PC-3 (cell line): ENCODE measurements around the gene RNF38. TPM values are rescaled to one million over a fixed set of nuclear protein-coding genes. Genes with fewer than 3 reads are reported as not detected.
A peak's percentile ranks its signal among the peaks of the same experiment; 100 is the strongest.

Source experiments
- ATAC-seq: fragments of 200-7000 bp; cut with Tn5 transposase; 2 replicates; pipeline ENCODE4 v1.9.1; 2020; ENCODE audit warnings: mild to moderate bottlenecking, moderate library complexity
- BruUV-seq: library from RNA; stranded (reverse); fragments of 400-500 nt; replicated peaks from 2 replicates; lab custom pipeline; 2021; lab: Mats Ljungman, UMichigan
- CTCF ChIA-PET: fragments of 300-600 bp; sonication (Branson Sonifier 250); formaldehyde crosslinking; loops from one replicate; lab custom pipeline; 2022; ENCODE audit warnings: antibody characterized with exemption; lab: Charles Lee
- POLR2A ChIA-PET: fragments of 300-600 bp; sonication (Branson Sonifier 250); formaldehyde crosslinking; loops from one replicate; lab custom pipeline; 2022; ENCODE audit warnings: antibody characterized with exemption; ENCODE audit not compliant: unreplicated experiment; lab: Charles Lee
- DNase-seq: peaks from one replicate; pipeline ENCODE4 v3.0.0-alpha.2; 2015
- H2AFZ ChIP-seq: fragments of 300-600 bp; sonication (generic); 2 replicates; pipeline ENCODE4 v1.6.0; 2016; ENCODE audit warnings: antibody characterized with exemption, low read length
- H3F3A ChIP-seq: fragments of 300-600 bp; sonication (generic); one replicate; pipeline ENCODE4 v1.6.0; 2017; ENCODE audit warnings: antibody characterized with exemption, low read length, control low read depth, mild to moderate bottlenecking; ENCODE audit not compliant: unreplicated experiment
- H3K27ac ChIP-seq: fragments of 300-600 bp; sonication (generic); 2 replicates; pipeline ENCODE4 v1.5.1; 2016; ENCODE audit warnings: mild to moderate bottlenecking, low read length
- H3K27me3 ChIP-seq: fragments of 300-600 bp; sonication (generic); 2 replicates; pipeline ENCODE4 v1.6.1; 2016; ENCODE audit warnings: low read length, mixed read lengths
- H3K36me3 ChIP-seq: fragments of 300-600 bp; sonication (generic); 2 replicates; pipeline ENCODE4 v1.6.1; 2016; ENCODE audit warnings: low read depth, mixed run types, low read length, mixed read lengths
- H3K4me1 ChIP-seq: fragments of 300-600 bp; sonication (generic); 2 replicates; pipeline ENCODE4 v1.5.1; 2016; ENCODE audit warnings: low read length; ENCODE audit not compliant: insufficient read depth
- H3K4me2 ChIP-seq: fragments of 300-600 bp; sonication (generic); 2 replicates; pipeline ENCODE4 v1.6.0; 2016; ENCODE audit warnings: low read length
- H3K4me3 ChIP-seq: fragments of 300-600 bp; sonication (generic); 2 replicates; pipeline ENCODE4 v1.5.1; 2016; ENCODE audit warnings: mild to moderate bottlenecking, low read length, mixed read lengths
- H3K79me2 ChIP-seq: fragments of 300-600 bp; sonication (generic); 2 replicates; pipeline ENCODE4 v1.6.1; 2017; ENCODE audit warnings: low read length, mixed read lengths
- H3K9ac ChIP-seq: fragments of 300-600 bp; sonication (generic); 2 replicates; pipeline ENCODE4 v1.6.0; 2016; ENCODE audit warnings: mild to moderate bottlenecking, low read length
- H3K9me2 ChIP-seq: fragments of 300-600 bp; sonication (generic); replicated peaks from 2 replicates; pipeline ENCODE4 v1.6.1; 2016; ENCODE audit warnings: mixed run types, low read length, mixed read lengths
- H3K9me3 ChIP-seq: fragments of 300-600 bp; sonication (generic); 2 replicates; pipeline ENCODE4 v1.6.1; 2016; ENCODE audit warnings: low read length, mixed read lengths
- H4K20me1 ChIP-seq: fragments of 300-600 bp; sonication (generic); 2 replicates; pipeline ENCODE4 v1.6.1; 2016; ENCODE audit warnings: low read length, mixed read lengths
- CTCF ChIP-seq: fragments of 300-600 bp; sonication (generic); conservative IDR thresholded peaks from 2 replicates; pipeline ENCODE4 v1.5.1; 2017; ENCODE audit warnings: antibody characterized with exemption, low read depth, mild to moderate bottlenecking, low read length
- EZH2 ChIP-seq: fragments of 300-600 bp; sonication (generic); IDR thresholded peaks from one replicate; pipeline ENCODE4 v1.6.1; 2017; ENCODE audit warnings: antibody characterized with exemption, mild to moderate bottlenecking, low read length; ENCODE audit not compliant: unreplicated experiment
- EZH2phosphoT487 ChIP-seq: fragments of 300-600 bp; sonication (generic); IDR thresholded peaks from 2 replicates; pipeline ENCODE4 v1.6.1; 2018; ENCODE audit warnings: mild to moderate bottlenecking, antibody characterized with exemption, low read length, borderline replicate concordance
- intact Hi-C: fragments of 100-400 bp; cut with micrococcal nuclease; formaldehyde crosslinking; loops from 2 replicates; pipeline ENCODE4 v1.9.0; 2023
- total RNA-seq: library from RNA; depleted of rRNA; stranded (reverse); fragments of >200 nt; gene quantifications from 2 replicates; pipeline ENCODE4 v1.2.3, GENCODE V29; 2014

The RNF38 gene
- total RNA-seq, 1 experiment from 2014 or later = 4.3 TPM

GRCh38 chr9:36320466-36320865, 79.6 kb downstream of the RNF38 start:
- no peak overlapping the region for H3K4me3 ChIP-seq
- no peak overlapping the region for H3K4me2 ChIP-seq
- peak overlapping the region; percentile 80 for H3K27ac ChIP-seq
- no peaks in the 10 kb centered on the region for H3K79me2 ChIP-seq
- ChIA-PET CTCF (no interaction called here), POLR2A (no interaction called here)
- peaks cover 34% of the 10 kb centered on the region for H3K4me1 ChIP-seq
- no TSS peak for BruUV-seq
- intact Hi-C loops = no loop called here
- TF ChIP-seq EZH2 (no peak), CTCF (no peak), EZH2phosphoT487 (no peak)
- H3K9ac ChIP-seq = peak overlapping the region; percentile 36; the same call in 1 of the 2 replicates
- peak; percentile 35 for DNase-seq
- no peaks in the 10 kb centered on the region for H4K20me1 ChIP-seq
- no peaks in the 10 kb centered on the region for H3K9me3 ChIP-seq
- H3F3A ChIP-seq = no peaks in the 10 kb centered on the region
- no peaks in the 10 kb centered on the region for H3K27me3 ChIP-seq
- H3K36me3 ChIP-seq = no peaks in the 10 kb centered on the region
- ATAC-seq = no peak
- H2AFZ ChIP-seq = no peak overlapping the region
- no peaks in the 10 kb centered on the region for H3K9me2 ChIP-seq

GRCh38 chr9:36319806-36320205, 80.3 kb downstream of the RNF38 start:
- H3F3A ChIP-seq = no peaks in the 10 kb centered on the region
- no peaks in the 10 kb centered on the region for H3K27me3 ChIP-seq
- peaks cover 34% of the 10 kb centered on the region for H3K4me1 ChIP-seq
- no peak for TF ChIP-seq EZH2
- TF ChIP-seq CTCF = no peak
- no peak for TF ChIP-seq EZH2phosphoT487
- peak overlapping the region; percentile 57 for H2AFZ ChIP-seq
- H3K9me2 ChIP-seq = no peaks in the 10 kb centered on the region
- no peak overlapping the region for H3K4me3 ChIP-seq
- no TSS peak for BruUV-seq
- H3K9ac ChIP-seq = peak overlapping the region; percentile 36
- H3K79me2 ChIP-seq = no peaks in the 10 kb centered on the region
- ChIA-PET POLR2A (interaction anchor here (0.6 kb wide), 1 partner anchor 12 kb away, joined by 4 read pairs; no protein-coding TSS in a partner anchor), CTCF (no interaction called here)
- peak overlapping the region; percentile 80 for H3K27ac ChIP-seq
- no peaks in the 10 kb centered on the region for H3K9me3 ChIP-seq
- no peaks in the 10 kb centered on the region for H3K36me3 ChIP-seq
- H4K20me1 ChIP-seq = no peaks in the 10 kb centered on the region
- DNase-seq = peak; percentile 69
- ATAC-seq = peak; percentile 20; the same call in 1 of the 2 replicates
- H3K4me2 ChIP-seq = peak overlapping the region; percentile 65
- intact Hi-C loops = no loop called here

DNA sequence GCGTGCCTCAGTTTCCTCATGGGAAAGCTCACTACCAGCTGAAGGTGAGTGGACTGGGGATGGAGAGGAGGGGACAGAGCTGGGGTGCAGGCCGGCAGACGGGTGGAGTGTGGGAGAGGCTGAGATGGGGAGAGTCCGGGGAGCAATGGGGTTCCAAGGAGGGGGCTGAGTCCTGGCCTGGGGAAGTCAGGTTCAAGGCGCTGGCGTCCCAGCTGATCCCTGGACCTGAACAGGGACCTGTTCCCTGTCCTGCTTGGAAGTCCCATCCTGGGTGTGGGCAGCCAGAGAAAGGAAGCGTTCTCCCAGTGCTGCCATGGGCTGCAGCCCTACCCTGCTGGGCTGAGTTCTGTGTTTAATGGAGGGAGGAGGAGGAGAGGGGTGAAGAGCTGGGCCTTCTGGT, 80.9 kb downstream of the RNF38 start:
- no peaks in the 10 kb centered on the region for H4K20me1 ChIP-seq
- peaks cover 34% of the 10 kb centered on the region for H3K4me1 ChIP-seq
- peak overlapping the region; percentile 65 for H3K4me2 ChIP-seq
- no peak overlapping the region for H2AFZ ChIP-seq
- ATAC-seq (no peak), DNase-seq (no peak)
- TF ChIP-seq EZH2 (no peak), EZH2phosphoT487 (no peak), CTCF (no peak)
- no peak overlapping the region for H3K4me3 ChIP-seq
- ChIA-PET CTCF (interaction anchor here (0.6 kb wide), 1 partner anchor 10 kb away, joined by 3 read pairs; no protein-coding TSS in a partner anchor), POLR2A (no interaction called here)
- no TSS peak for BruUV-seq
- H3K9ac ChIP-seq = peak overlapping the region; percentile 36
- peak overlapping the region; percentile 80 for H3K27ac ChIP-seq
- no peaks in the 10 kb centered on the region for H3K36me3 ChIP-seq
- H3K9me2 ChIP-seq = no peaks in the 10 kb centered on the region
- H3K27me3 ChIP-seq = no peaks in the 10 kb centered on the region
- H3K9me3 ChIP-seq = no peaks in the 10 kb centered on the region
- H3F3A ChIP-seq = no peaks in the 10 kb centered on the region
- intact Hi-C loops = no loop called here
- H3K79me2 ChIP-seq = no peaks in the 10 kb centered on the region
